NCI-H82 treated with DMSO at 0.1 percent for 48 hours (cell line): ENCODE measurements around the gene TMPRSS11D.

Experiments
- DNase-seq: peaks from one replicate; lab custom pipeline; 2025; ENCODE audit not compliant: unreplicated experiment; lab: John Stamatoyannopoulos, UW

Gene TMPRSS11D, protein sequence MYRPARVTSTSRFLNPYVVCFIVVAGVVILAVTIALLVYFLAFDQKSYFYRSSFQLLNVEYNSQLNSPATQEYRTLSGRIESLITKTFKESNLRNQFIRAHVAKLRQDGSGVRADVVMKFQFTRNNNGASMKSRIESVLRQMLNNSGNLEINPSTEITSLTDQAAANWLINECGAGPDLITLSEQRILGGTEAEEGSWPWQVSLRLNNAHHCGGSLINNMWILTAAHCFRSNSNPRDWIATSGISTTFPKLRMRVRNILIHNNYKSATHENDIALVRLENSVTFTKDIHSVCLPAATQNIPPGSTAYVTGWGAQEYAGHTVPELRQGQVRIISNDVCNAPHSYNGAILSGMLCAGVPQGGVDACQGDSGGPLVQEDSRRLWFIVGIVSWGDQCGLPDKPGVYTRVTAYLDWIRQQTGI

GRCh38 chr4:67883902-67884301, at the start of gene TMPRSS11D:
Gene TMPRSS11D, minus strand, starts transcription at chr4:67884002. Its CDS starts 69 bp downstream, at chr4:67883933.
- no peak for DNase-seq

- no peak for DNase-seq
These were observed 49.2 kb upstream of the TMPRSS11D start for GRCh38 chr4:67933038-67933437.

DNA sequence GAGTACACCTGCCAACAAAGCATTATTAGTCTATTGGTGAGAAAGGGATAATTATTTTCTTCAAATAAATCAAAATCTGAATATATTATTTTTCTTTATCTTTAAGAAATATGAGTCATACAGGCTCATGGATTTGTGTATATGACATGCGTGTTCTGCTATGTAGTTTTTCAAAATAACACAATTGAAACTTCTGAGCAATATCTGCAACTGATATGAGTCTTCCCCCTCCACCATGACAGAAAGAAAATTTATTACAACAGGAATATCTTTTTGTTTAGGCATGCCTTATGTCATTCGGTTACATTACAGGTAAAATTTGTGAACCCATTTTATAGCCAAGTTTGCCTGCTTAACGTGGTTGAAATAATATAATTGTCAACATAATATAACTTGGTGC, 47.5 kb upstream of the TMPRSS11D start:
- no peak for DNase-seq

DNA sequence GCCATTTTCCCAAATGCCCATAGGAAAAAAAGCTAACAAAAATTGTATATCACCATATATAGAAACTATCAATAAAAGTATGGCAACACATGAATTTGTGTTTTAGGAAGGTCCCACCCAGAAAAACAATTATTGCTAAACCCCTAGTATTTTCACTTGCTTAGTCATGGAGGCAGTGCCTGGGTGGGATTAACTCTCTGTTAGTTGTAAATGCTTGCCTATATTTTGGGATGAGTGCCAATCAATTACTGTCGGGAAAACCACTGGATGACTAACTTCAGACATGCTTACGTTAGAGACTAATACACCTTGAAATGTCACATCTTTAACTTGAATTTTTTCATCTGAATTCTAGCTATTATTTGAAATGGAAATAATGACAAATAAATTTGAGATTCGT, 45.6 kb upstream of the TMPRSS11D start:
- DNase-seq = no peak

- DNase-seq = no peak
These were observed 44.7 kb upstream of the TMPRSS11D start for GRCh38 chr4:67928546-67928945.

DNA sequence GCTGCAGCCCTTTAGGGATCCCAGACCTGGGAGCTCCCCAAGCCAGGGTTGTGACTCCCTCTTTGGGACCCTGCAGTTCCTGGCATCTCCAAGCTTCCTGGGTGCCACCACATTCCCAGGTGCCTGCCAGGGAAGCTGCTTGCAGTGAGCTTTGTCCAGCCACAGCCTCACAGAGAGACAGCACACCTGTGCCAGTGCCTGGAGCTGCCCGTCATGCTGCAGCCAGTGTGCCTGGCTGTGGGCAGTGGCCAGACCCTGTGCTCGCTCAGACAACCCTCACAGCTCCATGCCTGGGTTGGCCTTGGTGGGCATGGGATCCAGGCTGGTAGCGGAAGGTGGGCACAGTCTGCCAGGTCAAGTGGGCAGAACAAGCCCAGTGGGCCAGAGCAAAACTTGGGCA, 43.4 kb upstream of the TMPRSS11D start:
- no peak for DNase-seq

DNA sequence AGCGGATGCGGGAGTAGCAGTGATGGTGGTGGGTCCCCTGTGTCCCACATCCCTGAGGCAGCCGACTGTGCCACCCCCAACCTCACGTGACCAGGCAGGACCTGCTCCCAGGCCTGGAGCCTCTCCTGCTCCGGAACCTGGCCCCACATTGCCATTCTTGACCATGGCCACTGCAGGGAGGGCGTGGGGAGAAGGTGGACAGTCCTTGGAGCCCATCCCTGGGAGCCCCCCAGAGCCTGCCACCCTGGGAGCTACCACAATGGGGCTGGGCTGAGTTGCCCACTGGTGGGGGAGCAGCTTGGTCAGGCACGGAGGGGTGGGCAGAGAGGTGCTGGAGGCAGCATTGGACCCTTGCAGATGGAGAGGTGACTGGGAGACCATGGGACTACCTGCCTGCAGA, 42.7 kb upstream of the TMPRSS11D start:
- no peak for DNase-seq

- DNase-seq = no peak
These were observed 38.9 kb upstream of the TMPRSS11D start for GRCh38 chr4:67922697-67923096.

- DNase-seq = no peak
These were observed 34.6 kb upstream of the TMPRSS11D start for GRCh38 chr4:67918428-67918827.

GRCh38 chr4:67915400-67915966, 31.7 kb upstream of the TMPRSS11D start:
- DNase-seq = no peak

DNA sequence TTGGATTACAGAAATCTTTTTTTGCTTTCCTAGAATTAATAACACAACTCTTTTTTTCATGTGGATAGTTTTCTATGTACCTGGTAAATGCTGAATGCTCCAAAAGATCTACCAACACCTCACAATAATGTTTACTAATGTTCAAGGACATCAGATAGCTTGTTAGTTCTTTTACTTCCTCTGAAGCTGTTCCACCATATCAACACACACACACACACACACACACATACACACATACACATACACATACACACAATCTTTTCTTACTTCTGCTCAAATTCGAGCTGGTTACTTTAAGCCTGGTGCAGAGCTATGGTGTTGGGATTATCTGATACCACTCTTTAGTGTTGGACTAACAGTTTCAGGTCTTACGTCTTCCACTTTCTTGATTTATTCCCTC, 28.3 kb upstream of the TMPRSS11D start:
- DNase-seq = no peak

- DNase-seq = no peak
These were observed 27.8 kb upstream of the TMPRSS11D start for GRCh38 chr4:67911638-67912037.

- no peak for DNase-seq
These were observed 27.3 kb upstream of the TMPRSS11D start for GRCh38 chr4:67911141-67911540.

DNA sequence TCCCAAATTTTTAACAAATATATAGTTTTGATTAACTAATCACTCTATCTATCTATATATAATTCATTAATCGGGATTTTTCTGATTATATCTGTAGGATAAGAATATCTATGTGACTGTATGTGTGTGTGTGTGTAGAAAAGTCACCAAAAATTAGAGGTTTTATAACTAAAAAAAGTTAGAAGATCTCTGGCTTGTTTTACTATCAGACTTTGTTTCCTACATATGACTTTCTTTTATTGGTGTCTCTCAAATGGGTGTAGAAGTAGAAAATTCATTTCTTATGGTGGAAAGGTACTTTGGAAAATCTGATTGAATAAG, 26.7 kb upstream of the TMPRSS11D start:
- no peak for DNase-seq

GRCh38 chr4:67909905-67910584, 26.2 kb upstream of the TMPRSS11D start:
- DNase-seq = no peak

DNA sequence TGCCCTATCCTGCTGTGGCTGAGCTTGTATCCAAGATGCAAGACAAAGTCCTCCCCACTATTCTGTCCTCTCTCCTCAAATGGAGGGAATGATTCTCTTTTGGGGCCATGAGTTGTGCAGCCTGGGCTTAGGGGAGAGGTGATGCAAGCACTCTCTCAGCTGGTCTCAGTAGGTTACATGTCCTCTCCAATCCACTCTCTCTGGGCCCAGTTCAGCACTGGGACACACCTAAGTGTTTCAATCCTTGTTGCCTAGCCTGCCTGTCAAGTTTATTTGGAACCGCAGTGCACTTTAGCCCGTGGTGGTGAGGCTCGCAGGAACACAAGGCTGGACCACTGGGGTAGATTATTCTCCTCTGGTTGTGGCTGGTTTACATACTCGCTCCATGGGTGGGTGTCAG, 23.8 kb upstream of the TMPRSS11D start:
- DNase-seq = no peak

DNA sequence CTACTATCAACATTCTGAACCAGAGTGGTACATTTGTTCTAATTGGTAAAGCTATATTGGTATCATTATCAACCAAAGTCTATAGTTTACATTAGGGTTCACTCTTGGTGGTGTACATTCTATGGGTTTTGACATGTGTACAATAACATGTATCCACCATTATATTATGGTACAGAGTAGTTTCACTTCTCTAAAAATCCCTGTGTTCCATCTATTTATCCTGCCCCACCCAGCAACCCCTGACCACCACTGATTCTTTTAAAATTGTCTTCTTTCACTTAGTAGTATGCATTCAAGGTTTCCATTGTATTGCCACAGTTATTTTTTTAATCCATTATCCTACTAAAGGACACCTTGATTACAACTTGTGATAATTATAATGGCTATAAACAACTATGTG, 15.3 kb upstream of the TMPRSS11D start:
- no peak for DNase-seq

- no peak for DNase-seq
These were observed 13.9 kb upstream of the TMPRSS11D start for GRCh38 chr4:67897686-67898085.

DNA sequence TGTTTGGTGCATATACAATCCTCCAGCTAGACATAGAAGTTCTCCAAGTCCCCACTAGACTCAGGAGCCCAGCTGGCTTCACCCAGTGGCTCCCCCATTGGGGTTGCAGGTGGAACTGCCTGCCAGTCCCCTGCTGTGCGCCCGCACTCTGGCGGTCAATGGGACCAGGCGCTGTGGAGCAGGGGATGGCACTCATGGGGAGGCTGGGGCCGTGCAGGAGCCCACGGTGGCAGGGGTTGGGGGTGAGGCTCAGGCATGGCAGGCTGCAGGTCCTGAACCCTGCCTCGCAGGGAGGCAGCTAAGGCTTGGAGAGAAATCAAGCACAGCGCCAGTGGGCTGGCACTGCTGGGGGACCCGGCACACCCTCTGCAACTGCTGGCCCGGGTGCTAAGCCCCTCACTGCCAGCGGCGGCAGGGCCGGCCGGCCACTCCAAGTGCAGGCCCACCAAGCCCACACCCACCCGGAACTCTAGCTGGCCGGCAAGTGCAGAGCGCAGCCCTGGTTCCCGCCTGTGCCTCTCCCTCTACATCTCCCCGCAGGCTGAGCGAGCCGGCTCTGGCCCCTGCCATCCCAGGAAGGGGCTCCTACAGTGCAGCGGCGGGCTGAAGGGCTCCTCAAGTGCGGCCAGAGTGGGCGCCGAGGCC, 12.7 kb upstream of the TMPRSS11D start:
- DNase-seq = no peak

DNA sequence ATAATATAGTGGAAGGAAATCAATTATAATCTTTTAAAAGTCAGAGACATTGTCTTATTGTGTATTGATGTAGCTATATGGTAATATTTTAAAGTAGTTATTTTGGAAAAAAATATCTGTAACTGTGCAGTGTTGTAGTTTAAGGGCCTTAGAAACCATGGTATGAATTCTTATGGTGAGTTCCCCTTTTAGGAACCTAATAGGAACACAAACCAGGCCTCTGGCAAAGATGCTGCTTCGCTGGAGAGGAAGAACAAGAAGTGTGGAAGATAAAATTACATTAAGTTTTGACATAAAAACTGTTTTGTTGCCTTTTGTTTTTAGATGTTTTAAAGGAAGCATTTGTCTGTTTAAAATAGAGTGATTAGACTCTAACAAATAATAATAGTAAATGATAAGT, 10.9 kb upstream of the TMPRSS11D start:
- DNase-seq = no peak

DNA sequence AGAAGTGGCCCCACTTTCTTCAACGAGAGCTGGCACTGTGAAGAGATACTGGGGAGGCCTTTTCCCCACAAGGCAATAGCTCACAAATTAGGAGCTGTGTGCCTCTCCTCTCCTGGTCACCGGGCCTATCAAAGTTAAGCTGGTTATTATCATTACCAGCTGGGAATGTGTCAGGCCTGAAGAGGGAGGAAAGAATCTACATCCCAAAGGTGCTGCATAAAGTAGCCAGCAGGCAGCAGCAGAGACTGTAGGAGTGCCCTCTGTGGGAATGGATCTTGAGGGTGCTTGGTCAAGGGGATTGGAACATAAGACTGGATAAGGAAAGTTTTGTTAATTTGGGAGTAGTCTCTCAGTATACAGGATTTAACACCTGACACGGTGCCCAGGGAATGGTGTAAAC, 9.1 kb upstream of the TMPRSS11D start:
- no peak for DNase-seq

- DNase-seq = no peak
These were observed 8.5 kb upstream of the TMPRSS11D start for GRCh38 chr4:67892253-67892652.
